Measurements from ENCODE around the gene SF1.

- TF ChIP-seq FOXM1 (IDR thresholded peaks at IDR 0.05; ENCODE audit: borderline replicate concordance) (no peak), BHLHE40 (IDR thresholded peaks at IDR 0.05; ENCODE audit: borderline replicate concordance) (no peak), FOXA1 (IDR thresholded peaks at IDR 0.05) (no peak), ELF4 (IDR thresholded peaks at IDR 0.05) (no peak), FOXK2 (IDR thresholded peaks at IDR 0.05) (no peak), HDGF (IDR thresholded peaks at IDR 0.05; ENCODE audit: borderline replicate concordance) (no peak), ZNF384 (IDR thresholded peaks at IDR 0.05) (no peak), TARDBP (IDR thresholded peaks at IDR 0.05) (no peak), NFRKB (IDR thresholded peaks at IDR 0.05) (no peak), SUZ12 (IDR thresholded peaks at IDR 0.05) (no peak), CTBP1 (IDR thresholded peaks at IDR 0.05; ENCODE audit: borderline replicate concordance) (no peak), SP1 (IDR thresholded peaks at IDR 0.05) (no peak), LEF1 (IDR thresholded peaks at IDR 0.05; ENCODE audit: borderline replicate concordance) (no peak), L3MBTL2 (conservative IDR thresholded peaks at IDR 0.05) (no peak)
Observed at GRCh38 chr11:64817476-64817875, 39.1 kb upstream of the SF1 start.
